Testis (tissue), 3 donors: ENCODE measurements around the gene SYT11. TPM values are rescaled to one million over a fixed set of nuclear protein-coding genes. Genes with fewer than 3 reads are reported as not detected.
"Not testable (repeated sequence)": the region's sequence is repeated elsewhere in the genome, so short reads cannot be mapped to it uniquely, and the experiment has no call there.

Experiments
- DNase-seq: peaks from one replicate; pipeline ENCODE4 v3.0.0-alpha.2; 2019
- H3K27ac ChIP-seq, 2 donors: fragments of 200-600 bp; sonication (generic); one replicate each; pipeline ENCODE4 v1.5.1; 2019
- H3K27me3 ChIP-seq: fragments of 200-600 bp; sonication (generic); one replicate; pipeline ENCODE4 v1.5.1; 2019
- H3K36me3 ChIP-seq: fragments of 200-600 bp; sonication (generic); one replicate; pipeline ENCODE4 v1.5.1; 2017; ENCODE audit warnings: low read depth; ENCODE audit errors: missing control alignments
- H3K4me1 ChIP-seq: fragments of 200-600 bp; sonication (generic); one replicate; pipeline ENCODE4 v1.5.1; 2019
- H3K4me3 ChIP-seq, 2 donors: fragments of 200-600 bp; sonication (generic); one replicate each; pipeline ENCODE4 v1.5.1; 2017 to 2019
- H3K9me3 ChIP-seq: fragments of 200-600 bp; sonication (generic); one replicate; pipeline ENCODE4 v1.5.1; 2017
- POLR2A ChIP-seq: fragments of 450-650 bp; IDR thresholded peaks from one replicate; pipeline ENCODE4 v1.6.1; 2017; ENCODE audit warnings: antibody characterized with exemption, mild to moderate bottlenecking, moderate library complexity
- WGBS, 2 donors: methylation state at CpG; one replicate each; pipeline ENCODE4 v1.1.5; 2018; 5-methylcytosine and 5-hydroxymethylcytosine counted together
- intact Hi-C: fragments of 100-400 bp; cut with DNase I; formaldehyde crosslinking; loops from one replicate; pipeline ENCODE4 v1.15.1; 2023; ENCODE audit warnings: low total_unique reads
- polyA plus RNA-seq: library from polyadenylated mRNA; stranded (reverse); fragments of 350-450 nt; fragmentation: Illumina TruSeq; extraction: RNeasy Lipid Tissue Mini Kit (QIAGEN cat#74804); gene quantifications from one replicate; pipeline ENCODE4 v1.2.3, GENCODE V29; 2014; ENCODE audit warnings: low read depth, low replicate concordance; ENCODE audit not compliant: insufficient read depth
- total RNA-seq, 2 donors: library from RNA; depleted of rRNA; stranded (reverse); fragments of >200 nt; gene quantifications; one replicate each; pipeline ENCODE4 v1.2.3, GENCODE V29; 2016
- TF ChIP-seq, protein P1 (sequence below), 3 experiments: fragments of 450-650 bp in 2 of 3; fragments of 200-600 bp in 1 of 3; sonication (generic) in 1 of 3; IDR thresholded peaks; one replicate each; pipeline ENCODE4 v1.5.1; 2016 to 2019; ENCODE audit warnings: antibody characterized with exemption in 3 of 3, mild to moderate bottlenecking in 2 of 3, moderate library complexity in 1 of 3

SYT11 gene
- total and polyA plus RNA-seq, 3 donors from 2014 or later: 17.9 to 23.4 (median 19.7) TPM

DNA sequence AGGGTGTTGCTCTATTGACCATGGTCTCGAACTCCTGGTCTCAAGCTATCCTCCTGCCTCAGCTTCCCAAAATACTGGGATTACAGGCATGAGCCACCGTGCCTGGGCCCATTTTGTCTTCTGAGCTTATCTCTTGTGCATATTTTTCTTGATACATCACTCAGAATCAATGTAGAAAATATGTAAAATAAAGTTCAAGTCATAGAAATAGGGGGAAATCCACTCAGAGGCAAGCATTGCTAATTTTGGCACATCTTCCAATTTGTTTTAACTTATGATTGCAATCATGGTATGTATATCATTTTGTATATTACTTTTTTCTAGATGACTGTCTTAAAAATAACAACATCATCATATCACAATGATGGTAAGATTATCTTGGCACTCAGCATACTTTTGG is 30.2 kb downstream of the SYT11 start:
- Histone ChIP-seq H3K4me1 (peaks cover 2% of the 10 kb centered on the region), H3K4me3 (no peak overlapping the region), H3K27ac (no peak overlapping the region), H3K9me3 (no peaks in the 10 kb centered on the region), H3K27me3 (no peaks in the 10 kb centered on the region), H3K36me3 (no peaks in the 10 kb centered on the region)
- intact Hi-C loops: no loop called here
- TF ChIP-seq, protein P1, sequence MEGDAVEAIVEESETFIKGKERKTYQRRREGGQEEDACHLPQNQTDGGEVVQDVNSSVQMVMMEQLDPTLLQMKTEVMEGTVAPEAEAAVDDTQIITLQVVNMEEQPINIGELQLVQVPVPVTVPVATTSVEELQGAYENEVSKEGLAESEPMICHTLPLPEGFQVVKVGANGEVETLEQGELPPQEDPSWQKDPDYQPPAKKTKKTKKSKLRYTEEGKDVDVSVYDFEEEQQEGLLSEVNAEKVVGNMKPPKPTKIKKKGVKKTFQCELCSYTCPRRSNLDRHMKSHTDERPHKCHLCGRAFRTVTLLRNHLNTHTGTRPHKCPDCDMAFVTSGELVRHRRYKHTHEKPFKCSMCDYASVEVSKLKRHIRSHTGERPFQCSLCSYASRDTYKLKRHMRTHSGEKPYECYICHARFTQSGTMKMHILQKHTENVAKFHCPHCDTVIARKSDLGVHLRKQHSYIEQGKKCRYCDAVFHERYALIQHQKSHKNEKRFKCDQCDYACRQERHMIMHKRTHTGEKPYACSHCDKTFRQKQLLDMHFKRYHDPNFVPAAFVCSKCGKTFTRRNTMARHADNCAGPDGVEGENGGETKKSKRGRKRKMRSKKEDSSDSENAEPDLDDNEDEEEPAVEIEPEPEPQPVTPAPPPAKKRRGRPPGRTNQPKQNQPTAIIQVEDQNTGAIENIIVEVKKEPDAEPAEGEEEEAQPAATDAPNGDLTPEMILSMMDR (IDR thresholded peaks at IDR 0.05): no peak
- no peak for TF ChIP-seq POLR2A
- no peak for DNase-seq
- 71 to 78% methylated on average over 2 of the region's 2 CpGs for WGBS, 2 donors

GRCh38 chr1:155890251-155890650 is 30.9 kb downstream of the SYT11 start:
- Histone ChIP-seq H3K9me3 (no peaks in the 10 kb centered on the region), H3K4me3 (no peak overlapping the region), H3K4me1 (no peaks in the 10 kb centered on the region), H3K27me3 (no peaks in the 10 kb centered on the region), H3K27ac (no peak overlapping the region), H3K36me3 (no peaks in the 10 kb centered on the region)
- 54 to 60% methylated on average over 3 of the region's 3 CpGs for WGBS, 2 donors
- intact Hi-C loops: no loop called here
- no peak for DNase-seq
- no peak for TF ChIP-seq POLR2A
- TF ChIP-seq, protein P1 (IDR thresholded peaks at IDR 0.05): no peak

- Histone ChIP-seq H3K4me1 (no peaks in the 10 kb centered on the region), H3K4me3 (no peak overlapping the region), H3K36me3 (no peaks in the 10 kb centered on the region), H3K9me3 (no peaks in the 10 kb centered on the region), H3K27ac (peak overlapping the region in 1 of 2 donors; percentile 61), H3K27me3 (no peaks in the 10 kb centered on the region)
- 58 to 72% methylated on average over 3 of the region's 3 CpGs for WGBS, 2 donors
- no peak for DNase-seq
- no peak for TF ChIP-seq POLR2A
- TF ChIP-seq, protein P1 (IDR thresholded peaks at IDR 0.05): no peak
- intact Hi-C loops: no loop called here
These were observed 33.4 kb downstream of the SYT11 start for GRCh38 chr1:155892796-155893195.

- no peak for DNase-seq
- 72 to 74% methylated on average over 10 of the region's 10 CpGs for WGBS, 2 donors
- H3K27me3 ChIP-seq: no peaks in the 10 kb centered on the region
These were observed 34.2 kb downstream of the SYT11 start for GRCh38 chr1:155893389-155894142.

GRCh38 chr1:155895617-155896016 is 36.2 kb downstream of the SYT11 start:
- intact Hi-C loops: not testable (repeated sequence)
- 90 to 96% methylated on average over 6 of the region's 6 CpGs for WGBS, 2 donors

More at GRCh38 chr1:155893389-155894142, 34.2 kb downstream of the SYT11 start:
- Histone ChIP-seq H3K9me3 (no peaks in the 10 kb centered on the region), H3K4me1 (no peaks in the 10 kb centered on the region), H3K27ac (peak overlapping the region; percentile 11 to 61), H3K4me3 (no peak overlapping the region), H3K36me3 (no peaks in the 10 kb centered on the region)
- intact Hi-C loops: no loop called here
- TF ChIP-seq, protein P1 (IDR thresholded peaks at IDR 0.05): no peak
- no peak for TF ChIP-seq POLR2A

GRCh38 chr1:155896476-155896875 is 37.1 kb downstream of the SYT11 start:
- H3K9me3 ChIP-seq, DNase-seq, H3K4me1 ChIP-seq, intact Hi-C loops, H3K27ac ChIP-seq, H3K36me3 ChIP-seq, H3K4me3 ChIP-seq, H3K27me3 ChIP-seq: not testable (repeated sequence)
- 87 to 88% methylated on average over 8 of the region's 8 CpGs for WGBS, 2 donors

More at GRCh38 chr1:155895617-155896016, 36.2 kb downstream of the SYT11 start:
- not testable (repeated sequence) for H3K4me1 ChIP-seq, H3K4me3 ChIP-seq, H3K27me3 ChIP-seq, DNase-seq, H3K27ac ChIP-seq, H3K36me3 ChIP-seq, H3K9me3 ChIP-seq
